ENCODE data around the gene HEPACAM2.

Gene HEPACAM2

DNA sequence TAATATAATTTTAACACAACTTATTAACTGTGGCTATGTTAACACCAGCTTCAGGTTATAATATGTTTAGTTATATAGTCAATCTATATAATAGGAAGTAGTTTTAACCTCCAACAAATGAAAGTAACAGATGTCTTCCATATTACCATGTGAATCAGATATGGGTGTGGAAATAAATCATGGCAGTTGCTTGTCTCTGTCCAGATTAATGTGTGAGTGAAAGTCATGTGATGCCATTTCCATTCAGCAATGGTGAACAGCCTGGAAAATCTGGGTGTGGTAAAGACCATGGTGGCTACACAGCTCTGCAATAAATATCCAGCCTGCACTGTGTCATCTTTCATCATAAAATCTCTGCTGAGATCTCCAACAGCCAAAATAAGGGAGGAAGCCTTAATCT lies 27.8 kb downstream of the HEPACAM2 start:
- no peak for DNase-seq

DNA sequence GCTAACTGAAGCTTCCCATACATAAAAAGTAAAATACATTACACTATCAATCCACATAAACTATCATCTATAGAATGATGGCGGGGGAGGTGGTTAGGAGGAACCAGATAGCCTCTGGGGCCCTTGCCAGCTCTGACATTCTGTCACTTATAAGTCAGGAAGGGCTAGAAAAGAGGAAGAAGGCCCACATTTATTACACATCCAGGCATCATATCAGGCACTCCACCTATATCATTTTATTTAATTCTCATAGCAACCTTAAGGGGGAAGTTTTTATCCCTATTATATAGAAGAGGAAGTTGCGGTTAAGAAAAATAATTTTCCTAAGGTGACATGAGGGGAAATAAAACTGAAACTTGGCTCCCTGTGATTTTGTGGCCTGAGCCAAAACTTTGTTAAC lies 29.9 kb downstream of the HEPACAM2 start:
- DNase-seq: no peak

DNA sequence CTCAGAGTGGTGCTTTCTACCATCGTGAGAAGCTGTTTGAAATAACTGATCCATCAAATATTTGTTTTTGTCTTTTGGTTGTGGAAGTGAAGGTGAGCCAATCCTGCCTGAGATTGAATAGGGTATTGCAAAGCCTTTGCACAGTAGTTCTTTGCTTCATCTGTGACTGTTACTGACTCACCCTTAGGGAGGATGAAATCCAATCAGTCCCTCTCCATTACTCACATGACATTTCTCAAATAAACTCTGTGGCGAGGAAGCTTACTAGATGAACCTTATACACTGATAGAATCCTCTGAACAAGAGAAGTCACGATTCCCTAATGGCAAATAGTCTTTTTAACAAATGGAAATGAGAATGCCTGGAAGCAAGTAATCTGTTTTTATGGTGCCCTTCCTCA lies 31.9 kb downstream of the HEPACAM2 start:
- no peak for DNase-seq

DNA sequence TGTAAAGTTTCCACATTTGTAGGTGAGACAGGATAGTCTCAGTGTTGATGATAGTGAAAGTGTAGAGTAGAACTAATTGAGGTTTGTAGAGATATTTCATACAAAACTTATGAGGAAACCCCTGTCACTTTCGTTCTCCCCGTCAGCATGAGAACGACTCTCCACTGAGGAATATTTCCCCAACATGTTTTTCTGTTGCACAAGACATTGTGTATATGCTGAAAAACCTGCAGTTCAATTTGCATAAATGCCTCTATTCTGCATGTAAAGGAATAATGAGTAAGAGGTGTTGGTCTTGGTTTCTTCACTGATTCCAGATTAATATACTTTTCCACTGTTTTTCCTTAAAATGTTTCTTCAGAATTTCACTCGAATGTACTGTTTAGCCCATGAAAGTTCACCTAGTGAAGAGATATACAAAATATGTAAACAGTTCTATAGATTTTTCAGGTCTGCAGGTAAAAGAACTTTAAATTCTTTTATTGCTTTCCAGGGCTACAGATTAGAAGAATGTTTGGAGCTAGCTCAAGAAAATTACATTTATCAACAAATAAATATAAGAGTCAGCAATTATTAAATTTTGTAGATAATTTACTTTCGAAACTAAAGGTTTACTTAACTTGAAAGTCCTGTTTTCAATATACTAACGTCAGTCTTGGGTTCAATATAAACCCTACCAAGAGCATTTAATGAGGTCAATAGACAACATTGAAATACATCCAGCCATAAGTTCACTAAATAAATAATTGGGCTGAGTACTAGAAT lies 37.2 kb downstream of the HEPACAM2 start:
- no peak for DNase-seq

DNA sequence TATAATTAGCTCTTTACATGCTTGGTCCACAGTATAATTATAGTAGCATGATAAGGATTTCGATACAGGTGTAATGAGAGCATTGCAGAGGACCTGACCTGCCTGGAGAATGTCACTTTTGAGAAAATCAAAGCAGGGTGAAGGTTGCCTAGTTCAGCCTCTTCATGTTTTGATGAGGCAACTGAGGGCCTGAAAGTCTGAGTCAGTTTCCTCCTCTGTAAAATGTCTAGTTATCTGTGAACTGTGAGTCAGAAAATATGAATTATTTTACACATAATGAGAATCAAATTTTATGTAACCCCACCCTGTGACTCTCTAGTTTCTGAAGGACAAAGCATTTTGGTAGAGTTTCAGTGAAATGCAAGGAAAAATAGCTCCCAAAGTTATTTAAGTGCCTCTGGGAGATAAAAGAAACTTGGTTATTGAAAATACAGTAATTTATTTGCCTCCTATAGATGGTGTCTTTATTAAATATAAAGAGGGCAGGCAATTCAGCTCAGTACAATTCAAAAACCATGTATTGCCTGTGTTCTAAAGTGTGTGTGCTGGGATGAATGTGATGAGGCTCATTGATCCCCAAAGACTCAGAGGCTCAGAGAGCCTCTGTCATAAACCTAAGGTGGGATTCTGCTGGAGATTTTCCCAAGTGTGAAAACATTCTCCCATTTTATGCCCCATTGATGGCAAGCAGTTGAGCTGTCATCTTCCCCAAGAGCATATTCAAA lies 40.8 kb downstream of the HEPACAM2 start:
- DNase-seq: no peak

DNA sequence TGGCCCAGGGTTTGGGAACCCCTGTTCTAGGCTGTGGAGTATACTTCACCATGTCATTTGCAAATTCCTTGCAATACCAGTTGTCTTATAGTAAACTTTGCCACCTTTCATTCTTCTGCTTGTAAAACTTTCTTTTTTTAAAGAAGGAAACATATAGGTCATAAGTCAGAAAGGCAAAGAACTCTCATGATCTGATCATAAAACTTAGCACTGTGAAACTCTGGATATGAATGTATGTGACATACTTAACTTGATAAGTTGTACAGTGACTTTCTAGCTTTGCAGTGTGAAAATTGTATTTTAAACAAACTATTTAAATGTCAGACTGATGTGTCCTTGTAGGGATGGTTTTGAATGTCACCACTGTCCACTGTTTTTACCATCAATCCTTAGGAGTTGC lies 47.1 kb downstream of the HEPACAM2 start:
- no peak for DNase-seq

DNA sequence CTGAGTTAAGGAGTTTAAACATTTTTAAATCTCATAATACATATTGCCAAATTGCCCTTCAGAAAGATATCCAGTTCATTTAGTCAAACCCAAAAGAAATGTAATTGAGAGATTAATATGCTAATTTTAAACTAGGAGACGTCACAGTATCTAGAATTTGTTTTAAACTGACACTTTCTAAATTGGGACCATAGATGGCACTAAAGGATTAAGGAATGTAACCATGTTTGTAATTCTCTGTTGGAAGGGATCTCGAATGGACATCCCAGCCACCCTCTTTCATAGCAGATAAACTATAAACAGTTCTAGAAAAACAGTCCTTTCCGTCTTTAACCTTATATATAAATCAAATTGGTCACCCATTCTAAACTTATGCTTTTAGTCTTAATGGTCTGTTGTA lies 48.1 kb downstream of the HEPACAM2 start:
- peak; percentile 48 for DNase-seq

DNA sequence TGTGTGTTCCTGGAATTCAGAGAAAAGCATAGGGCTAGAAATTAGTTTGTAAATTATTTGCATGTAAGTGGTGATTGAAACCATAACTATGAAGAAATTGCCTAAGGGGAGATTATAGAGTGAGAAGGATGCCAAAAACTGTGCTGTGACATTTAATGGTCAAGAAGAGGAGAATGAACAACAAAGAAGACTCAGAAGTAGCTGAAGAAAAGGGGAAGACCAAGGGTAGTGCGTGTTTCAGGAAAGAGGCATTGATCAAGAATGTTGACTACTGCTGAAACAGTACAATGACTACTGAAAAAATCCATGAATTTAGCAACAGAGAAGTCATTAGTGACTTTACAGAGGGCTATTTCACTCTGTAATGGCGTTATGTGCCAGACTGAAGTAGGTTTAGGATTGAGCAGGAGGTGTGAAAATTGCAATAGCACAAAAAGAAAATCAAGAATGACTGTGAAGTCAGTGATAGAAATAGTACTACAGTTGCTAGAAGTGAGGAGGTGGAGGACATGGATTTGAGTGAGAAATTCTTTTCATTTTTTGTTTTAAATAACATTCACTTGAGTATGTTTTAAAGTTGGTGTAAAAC lies 49.2 kb downstream of the HEPACAM2 start:
- no peak for DNase-seq

DNA sequence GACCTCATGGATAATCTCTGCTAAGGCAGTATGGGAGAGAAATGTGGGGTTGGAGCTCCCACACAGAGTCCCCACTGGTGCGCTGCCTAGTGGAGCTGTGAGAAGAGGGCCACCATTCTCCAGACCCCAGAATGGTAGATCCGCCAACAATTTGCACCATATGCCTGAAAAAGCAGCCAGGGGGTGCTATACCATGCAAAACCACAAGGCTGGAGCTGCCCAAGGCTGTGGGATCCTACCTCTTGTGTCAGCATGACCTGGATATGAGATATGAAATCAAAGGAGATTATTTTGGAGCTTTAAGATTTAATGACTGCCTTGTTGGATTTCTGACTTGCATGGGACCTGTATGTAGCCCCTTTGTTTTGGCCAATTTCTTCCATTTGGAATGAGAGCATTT lies 51.0 kb downstream of the HEPACAM2 start:
- DNase-seq: no peak

DNA sequence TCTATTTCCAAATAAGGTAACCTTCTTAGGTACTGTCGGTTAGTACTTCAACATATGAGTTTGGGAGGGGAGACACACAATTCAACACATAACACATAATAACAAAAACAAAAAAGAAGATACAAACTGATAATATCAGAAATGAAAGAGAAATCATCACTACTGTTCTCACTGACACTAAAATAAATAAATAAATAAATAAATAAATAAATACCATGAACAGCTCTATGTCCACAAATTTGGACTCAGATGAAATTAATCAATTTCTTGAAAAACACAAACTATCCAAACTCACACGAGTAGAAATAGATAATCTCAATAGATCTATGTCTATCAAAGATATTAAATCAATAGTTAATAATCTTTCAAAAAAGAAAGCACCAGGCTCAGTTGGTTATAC lies 53.6 kb downstream of the HEPACAM2 start:
- no peak for DNase-seq

DNA sequence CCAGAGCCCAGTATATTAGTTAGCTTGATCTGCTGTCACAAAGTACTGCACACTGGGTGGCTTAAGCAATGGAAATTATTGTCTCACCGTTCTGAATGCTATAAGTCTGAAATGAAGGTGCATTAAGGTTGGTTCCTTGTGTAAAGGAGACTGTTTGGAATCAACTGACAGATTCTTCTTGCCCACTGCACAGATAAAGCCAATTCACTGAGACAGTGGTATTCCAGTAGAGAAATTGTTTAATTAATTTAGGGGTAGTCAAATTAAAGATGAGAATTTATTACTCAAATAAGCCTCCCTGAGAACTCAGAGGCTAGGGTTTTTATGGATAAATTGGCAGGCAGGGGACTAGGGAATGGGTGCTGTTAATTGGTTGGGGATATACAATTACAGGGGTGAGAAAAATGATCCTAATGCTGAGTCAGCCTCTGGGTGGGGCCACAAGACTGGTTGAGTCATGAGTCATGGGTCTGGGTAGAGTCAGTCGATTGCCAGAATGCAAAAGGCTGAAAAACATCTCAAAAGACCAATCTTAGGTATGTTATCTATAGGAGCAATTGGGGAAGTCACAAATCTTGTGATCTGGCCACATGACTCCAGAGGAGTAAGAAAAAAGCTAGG lies 54.6 kb downstream of the HEPACAM2 start:
- no peak for DNase-seq

DNA sequence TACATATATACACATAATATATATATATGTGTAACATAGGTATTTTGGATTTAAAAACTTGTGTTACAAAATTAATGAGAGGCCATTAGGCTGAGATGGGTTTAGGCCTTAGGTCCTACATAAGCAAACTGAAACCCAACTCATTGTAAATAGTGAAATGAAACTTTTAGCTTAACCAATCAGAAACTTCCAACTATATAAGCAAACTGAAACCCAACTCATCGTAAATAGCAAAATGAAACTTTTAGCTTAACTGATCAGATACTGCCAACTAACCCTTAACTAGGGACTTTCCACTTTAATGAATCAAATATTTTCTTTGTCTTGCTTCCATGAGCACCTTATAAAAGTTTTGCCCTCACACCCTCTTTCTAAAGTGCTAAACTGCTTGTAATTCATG lies 60.8 kb downstream of the HEPACAM2 start:
- no peak for DNase-seq

DNA sequence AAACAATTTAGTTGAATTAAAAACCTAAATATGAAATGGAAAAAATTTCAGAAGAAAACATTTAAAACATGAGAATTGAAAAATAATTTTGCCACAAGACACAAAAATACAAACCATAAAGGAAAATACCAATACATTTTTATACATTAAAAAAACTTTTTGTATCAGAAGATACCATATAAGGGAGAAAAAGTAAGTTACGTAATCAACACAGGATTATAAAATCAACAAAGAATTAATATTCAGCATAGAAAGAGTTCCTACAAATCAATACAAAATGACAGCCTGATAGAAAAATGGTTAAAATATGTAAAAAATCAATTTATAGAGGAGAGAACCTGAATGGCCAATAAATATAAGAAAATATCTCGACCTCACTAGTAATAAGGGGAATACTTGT lies 61.5 kb downstream of the HEPACAM2 start:
- DNase-seq: no peak

DNA sequence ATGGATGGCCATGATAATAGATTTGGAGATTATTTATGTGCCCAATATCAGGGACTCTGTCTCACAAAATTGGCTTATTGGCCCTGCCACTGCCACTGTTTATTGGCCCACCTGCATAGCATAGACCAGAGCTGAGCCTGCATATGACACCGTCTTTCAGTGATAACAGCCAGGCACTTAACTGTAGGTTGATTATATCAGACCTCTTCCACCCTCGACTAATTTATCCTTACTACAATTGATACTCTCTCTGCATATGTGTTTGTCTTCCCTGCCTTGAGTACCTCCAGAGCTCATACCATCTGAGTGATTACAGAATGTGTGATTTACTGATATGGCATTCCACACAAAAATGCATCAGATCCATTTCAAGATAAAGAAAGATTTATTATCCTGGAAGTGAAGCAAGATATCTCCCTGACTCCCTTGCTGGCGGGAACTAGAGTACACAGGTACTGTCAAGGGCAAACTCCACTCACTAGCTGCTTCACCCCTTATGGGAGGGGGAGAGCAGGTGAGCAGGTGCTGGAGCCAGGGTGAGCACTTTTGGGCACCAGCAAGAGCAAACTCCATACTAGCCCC lies 65.0 kb downstream of the HEPACAM2 start:
- no peak for DNase-seq

DNA sequence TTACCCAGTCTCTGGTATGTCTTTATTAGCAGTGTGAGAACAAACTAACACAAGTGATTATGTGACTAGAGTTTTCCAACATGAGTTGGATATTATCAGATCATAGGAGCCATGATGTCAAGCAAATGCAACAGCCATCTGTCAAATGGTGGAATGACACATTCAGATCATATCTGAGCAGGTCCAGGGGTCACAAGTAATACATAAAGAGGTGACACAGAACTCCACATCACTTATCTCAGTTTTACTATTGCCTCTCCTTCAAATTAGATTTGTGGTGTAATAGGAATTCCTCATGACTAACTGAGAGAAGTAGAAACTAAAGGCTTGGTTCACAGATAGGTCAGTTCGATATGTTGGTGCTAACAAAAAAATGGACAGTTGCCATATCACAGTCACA lies 65.9 kb downstream of the HEPACAM2 start:
- no peak for DNase-seq

DNA sequence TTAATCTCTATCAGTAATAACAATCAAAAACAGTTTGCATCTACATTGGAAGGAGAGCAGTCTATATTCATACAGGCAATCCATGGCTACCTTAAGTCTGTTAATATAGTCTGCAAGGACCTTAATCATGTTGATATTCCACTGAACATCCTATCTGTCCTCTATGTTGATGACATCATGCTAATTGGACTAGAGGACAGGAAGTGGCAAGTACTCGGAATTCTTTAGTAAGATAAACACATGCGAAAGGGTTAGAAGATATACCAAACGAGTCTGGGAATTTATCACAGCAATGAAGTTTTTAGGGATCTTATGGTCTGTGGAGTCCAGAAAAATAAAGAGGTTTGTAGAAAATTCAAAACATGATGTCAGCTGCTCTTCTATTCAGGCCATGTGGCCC lies 66.8 kb downstream of the HEPACAM2 start:
- DNase-seq: no peak

DNA sequence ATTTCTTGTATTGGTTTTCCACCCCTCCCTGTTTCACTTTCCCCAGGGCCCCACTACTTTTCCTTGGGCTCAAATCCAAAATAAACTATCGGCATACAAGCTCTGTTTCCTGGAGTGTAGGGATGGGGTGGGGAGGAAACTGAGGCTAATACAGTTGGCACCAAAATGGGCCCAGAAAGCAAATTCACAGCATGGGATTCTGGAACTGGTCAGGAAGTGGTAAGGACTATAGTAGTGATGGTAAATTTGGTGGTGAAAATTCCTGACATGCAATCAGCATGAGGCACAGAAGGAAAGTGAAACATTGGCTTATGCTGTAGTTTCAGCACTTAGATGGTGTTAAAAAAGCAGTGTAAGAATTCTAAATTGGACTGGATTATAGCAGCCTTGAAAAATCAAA lies 69.4 kb downstream of the HEPACAM2 start:
- DNase-seq: no peak

DNA sequence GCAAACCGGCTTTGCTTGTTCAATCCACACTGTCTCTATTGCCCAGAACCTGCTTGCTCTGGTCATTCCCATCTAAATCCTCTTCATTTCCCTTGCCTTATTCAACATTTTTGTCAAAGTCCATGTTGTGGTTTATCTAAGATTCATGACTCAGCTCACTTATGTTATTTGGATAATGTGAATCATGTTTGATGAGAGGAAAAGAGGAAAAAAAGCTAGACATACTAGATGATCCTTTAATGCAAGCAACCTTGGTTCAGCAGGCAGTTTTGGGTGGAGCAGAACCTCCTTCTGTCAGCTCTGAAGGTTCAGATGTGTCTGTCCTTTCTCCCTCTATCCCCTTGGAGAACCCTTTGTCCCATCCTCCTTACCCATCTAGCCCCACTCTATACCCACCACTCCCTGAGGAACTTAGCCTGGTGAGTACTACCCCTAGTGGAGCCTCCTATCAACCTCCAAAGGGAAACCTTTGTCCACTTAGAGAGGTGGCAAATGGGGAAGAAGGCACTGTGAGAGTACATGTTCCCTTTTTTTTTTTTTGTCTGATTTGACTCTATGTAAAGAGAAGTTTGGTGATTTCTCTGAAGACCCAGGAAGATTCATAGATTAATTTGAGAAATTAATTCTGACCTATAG lies 76.0 kb downstream of the HEPACAM2 start:
- DNase-seq: no peak

DNA sequence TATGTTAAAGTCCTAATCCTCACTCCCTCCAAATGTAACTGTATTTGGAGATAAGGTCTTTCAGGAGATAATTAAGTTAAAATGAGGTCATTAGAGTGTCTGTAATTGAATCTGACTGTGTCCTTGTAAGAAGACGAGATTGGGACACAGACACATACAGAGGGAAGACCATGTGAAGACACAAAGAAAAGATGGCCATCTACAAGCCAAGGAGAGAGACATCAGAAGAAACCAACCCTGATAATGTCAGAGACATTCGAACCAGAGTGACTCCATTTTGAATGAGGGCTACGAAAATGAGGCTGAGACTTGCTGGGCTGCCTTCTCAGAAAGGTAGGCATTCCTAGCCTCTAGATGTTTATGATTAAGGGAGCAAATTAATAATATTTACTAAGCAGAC lies 77.5 kb downstream of the HEPACAM2 start:
- DNase-seq: no peak

DNA sequence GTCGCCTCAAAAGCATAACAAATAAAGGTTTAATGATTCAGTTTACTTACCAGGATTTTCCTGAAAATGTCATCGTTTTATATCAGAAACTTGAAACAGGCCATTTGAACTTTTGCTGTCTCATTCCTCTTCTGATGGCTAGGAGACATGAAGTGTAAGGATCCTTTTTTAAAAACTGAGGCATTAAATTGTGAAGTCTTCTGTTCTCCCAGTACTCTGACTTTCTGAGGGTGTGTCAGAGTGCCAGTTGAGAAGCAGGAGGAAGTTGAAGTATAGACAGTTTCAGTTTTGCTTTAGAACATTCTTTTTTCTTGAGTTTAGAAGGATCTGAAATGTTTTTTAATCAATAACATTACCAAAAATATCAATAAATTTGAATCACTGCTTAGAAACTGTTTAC lies 78.1 kb downstream of the HEPACAM2 start, which contains the start of gene SAMD9L:
Gene SAMD9L (minus strand): TSS at position 242 of the 400 bp plus-strand sequence. CDS start 12,414 bp downstream, outside the sequence.
- DNase-seq: no peak

DNA sequence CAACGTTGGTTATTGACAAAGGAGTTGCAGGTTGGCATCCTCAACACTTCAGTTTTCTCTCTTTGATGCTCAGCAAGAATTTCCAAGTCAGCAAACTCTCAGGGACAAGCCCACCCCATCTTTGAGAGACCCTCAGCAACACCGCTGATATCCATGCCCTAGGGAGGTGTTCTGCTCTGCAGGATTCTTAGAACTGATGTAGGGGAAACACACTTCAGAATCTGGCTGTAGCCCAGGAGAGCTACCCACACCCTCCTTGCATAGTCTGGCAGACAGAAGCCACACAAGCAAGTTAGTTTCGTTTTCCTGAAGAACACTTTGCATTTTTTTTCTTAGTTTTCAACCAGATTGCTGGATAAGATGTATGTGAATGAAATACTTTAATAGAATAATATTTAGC lies 78.9 kb downstream of the HEPACAM2 start:
- DNase-seq: peak; percentile 8

DNA sequence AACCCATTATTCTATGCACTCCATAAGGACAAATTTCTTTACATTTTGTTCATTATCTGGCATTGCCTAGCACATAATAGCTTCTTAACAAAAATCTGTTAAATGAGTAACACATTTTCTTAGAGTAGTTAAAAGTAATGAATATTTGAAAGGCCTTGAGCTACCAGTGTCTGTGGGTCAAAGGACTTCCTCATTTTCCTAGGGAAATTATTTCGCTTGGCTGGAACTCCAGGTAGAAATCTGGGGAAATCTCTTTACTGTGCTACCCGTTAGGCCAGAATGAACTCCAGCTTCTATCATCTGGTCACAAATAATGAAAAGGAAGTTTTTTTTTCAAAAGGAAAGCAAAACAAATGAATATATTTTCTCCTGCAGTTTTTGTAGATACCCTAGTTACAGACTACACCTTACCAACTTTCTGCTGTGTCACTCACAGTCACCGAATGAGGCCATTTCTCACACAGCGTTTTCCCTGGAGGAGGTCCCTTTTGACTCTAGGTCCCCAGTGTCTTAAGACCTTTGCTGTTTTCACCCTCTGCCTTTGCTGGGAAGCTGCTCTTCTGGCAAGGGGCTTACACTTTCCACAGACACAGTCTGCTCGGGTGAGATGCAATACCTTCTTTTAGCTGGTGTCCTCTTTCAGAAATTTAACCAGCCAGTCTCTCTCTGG lies 79.7 kb downstream of the HEPACAM2 start:
- no peak for DNase-seq

Data from COR-L47 (cell line).